HCT116 (cell line): ENCODE data around the gene COBLL1. TPM values are rescaled to one million over a fixed set of nuclear protein-coding genes. Genes with fewer than 3 reads are reported as not detected.

Experiments used
- ATAC-seq: fragments of 200-7000 bp; cut with Tn5 transposase; 2 replicates; pipeline ENCODE4 v1.9.1; 2020; ENCODE audit warnings: mild to moderate bottlenecking, moderate library complexity
- BruUV-seq: library from RNA; stranded (reverse); fragments of 400-500 nt; replicated peaks from 2 replicates; lab custom pipeline; 2021; lab: Mats Ljungman, UMichigan
- CTCF ChIA-PET: fragments of 300-600 bp; sonication (Branson Sonifier 250); formaldehyde crosslinking; loops from one replicate; lab custom pipeline; 2021; ENCODE audit warnings: antibody characterized with exemption; lab: Charles Lee
- POLR2A ChIA-PET: fragments of 300-600, 350-600 bp; sonication (Branson Sonifier 250); formaldehyde crosslinking; loops from one replicate; lab custom pipeline; 2021; ENCODE audit warnings: antibody characterized with exemption; lab: Charles Lee
- RAD21 ChIA-PET, 2 experiments: fragments of 300-600 bp; sonication (Branson Sonifier 250); formaldehyde crosslinking; loops; one replicate each; lab custom pipeline; 2023; ENCODE audit warnings: low total read pairs in 2 of 2; ENCODE audit not compliant: uncharacterized antibody in 2 of 2, unreplicated experiment in 2 of 2, low non-redundant PET in 1 of 2; lab: Charles Lee
- DNase-seq: peaks from one replicate; pipeline ENCODE4 v3.0.0-alpha.2; 2010; ENCODE audit warnings: low read depth, low spot score
- H2AFZ ChIP-seq: fragments of 200-600 bp; shearing (Covaris generic), sonication (generic); 2 replicates; pipeline ENCODE4 v1.6.1; 2017; ENCODE audit warnings: low read depth, mixed run types, mixed read lengths, antibody characterized with exemption, low read length; ENCODE audit not compliant: poor library complexity, severe bottlenecking
- H3K27ac ChIP-seq: 2 replicates; pipeline ENCODE4 v1.5.1; 2012; ENCODE audit warnings: low read depth, low read length
- H3K27me3 ChIP-seq: fragments of 200-600 bp; sonication (generic); 2 replicates; pipeline ENCODE4 v1.6.1; 2016; ENCODE audit warnings: mixed run types, low read length, mixed read lengths; ENCODE audit not compliant: insufficient read depth
- H3K36me3 ChIP-seq, 2 experiments: fragments of 200-500 bp in 1 of 2; fragments of 200-600 bp in 1 of 2; sonication (Bioruptor generic) in 1 of 2; sonication (generic) in 1 of 2; 2 replicates each; pipeline versions ENCODE4 v1.5.1 to v1.6.1; 2014 to 2016; ENCODE audit warnings: low read length in 2 of 2, inconsistent platforms in 1 of 2, mixed read lengths in 1 of 2, mixed run types in 1 of 2; ENCODE audit not compliant: insufficient read depth in 2 of 2, control insufficient read depth in 1 of 2
- H3K4me1 ChIP-seq, 2 experiments: fragments of 200-600 bp in 1 of 2; sonication (generic) in 1 of 2; 2 replicates each; pipeline versions ENCODE4 v1.5.1 to v1.6.1; 2012 to 2017; ENCODE audit warnings: low read length in 2 of 2, inconsistent platforms in 1 of 2, mild to moderate bottlenecking in 1 of 2, mixed read lengths in 1 of 2, mixed run types in 1 of 2, moderate library complexity in 1 of 2; ENCODE audit not compliant: insufficient read depth in 2 of 2, control insufficient read depth in 1 of 2
- H3K4me2 ChIP-seq: fragments of 200-600 bp; sonication (generic); 2 replicates; pipeline ENCODE4 v1.6.1; 2017; ENCODE audit warnings: mixed run types, low read length, mixed read lengths
- H3K4me3 ChIP-seq, 2 experiments: fragments of 200-600 bp in 1 of 2; sonication (generic) in 1 of 2; replicated peaks in 1 of 2; 2 replicates each; pipeline ENCODE4 v1.5.1; 2011 to 2016; ENCODE audit warnings: low read length in 2 of 2, control low read depth in 1 of 2, low read depth in 1 of 2, mild to moderate bottlenecking in 1 of 2, mixed read lengths in 1 of 2, mixed run types in 1 of 2
- H3K79me2 ChIP-seq: fragments of 200-600 bp; sonication (generic); 2 replicates; pipeline ENCODE4 v1.6.1; 2017; ENCODE audit warnings: mild to moderate bottlenecking, mixed run types, low read length, moderate library complexity, mixed read lengths; ENCODE audit not compliant: insufficient read depth
- H3K9ac ChIP-seq: fragments of 200-600 bp; sonication (generic); 2 replicates; pipeline ENCODE4 v1.6.1; 2016; ENCODE audit warnings: low read length, mixed read lengths
- H3K9me2 ChIP-seq: fragments of 200-600 bp; sonication (generic), shearing (Covaris generic); 2 replicates; pipeline ENCODE4 v1.6.1; 2017; ENCODE audit warnings: mixed run types, mild to moderate bottlenecking, moderate library complexity; ENCODE audit not compliant: insufficient read depth
- H3K9me3 ChIP-seq, 2 experiments: fragments of 200-500 bp in 1 of 2; fragments of 200-600 bp in 1 of 2; sonication (Bioruptor generic) in 1 of 2; sonication (generic) in 1 of 2; 2 replicates each; pipeline ENCODE4 v1.6.1; 2014 to 2017; ENCODE audit warnings: low read length in 2 of 2, mixed read lengths in 2 of 2, inconsistent platforms in 1 of 2, low read depth in 1 of 2, mild to moderate bottlenecking in 1 of 2, mixed run types in 1 of 2, moderate library complexity in 1 of 2; ENCODE audit not compliant: control insufficient read depth in 1 of 2, insufficient read depth in 1 of 2
- H4K20me1 ChIP-seq: fragments of 200-600 bp; sonication (generic), shearing (Covaris generic); 2 replicates; pipeline ENCODE4 v1.6.1; 2017; ENCODE audit warnings: mixed run types, mild to moderate bottlenecking, moderate library complexity; ENCODE audit not compliant: insufficient read depth
- POLR2A ChIP-seq: IDR thresholded peaks from 2 replicates; pipeline ENCODE4 v1.7.0; 2011; ENCODE audit warnings: borderline replicate concordance; ENCODE audit not compliant: insufficient read depth, insufficient read length; ENCODE audit errors: extremely low read depth
- POLR2AphosphoS5 ChIP-seq: IDR thresholded peaks from 2 replicates; pipeline ENCODE4 v1.6.1; 2011; ENCODE audit warnings: mild to moderate bottlenecking, low read depth, low read length, moderate library complexity
- RAD21 ChIP-seq: IDR thresholded peaks from 2 replicates; pipeline ENCODE4 v1.6.1; 2012; ENCODE audit warnings: low read depth, mild to moderate bottlenecking
- SIN3A ChIP-seq: IDR thresholded peaks from 2 replicates; pipeline ENCODE4 v1.6.1; 2012; ENCODE audit warnings: low read depth
- ZFX ChIP-seq: fragments of 450-650 bp; IDR thresholded peaks from 2 replicates; pipeline ENCODE4 v1.6.1; 2017
- intact Hi-C: fragments of 100-400 bp; cut with micrococcal nuclease; formaldehyde crosslinking; loops from 2 replicates; pipeline ENCODE4 v1.10.0; 2022
- total RNA-seq: library from RNA; stranded (reverse); gene quantifications from one replicate; pipeline ENCODE4 v1.2.1, GENCODE V29; 2021; ENCODE audit not compliant: unreplicated experiment

The COBLL1 gene
- total RNA-seq, 1 experiment from 2014 or later: 3.6 TPM

- RAD21 ChIA-PET: no interaction called here
- Histone ChIP-seq H3K36me3 (no peaks in the 10 kb centered on the region), H3K4me1 (no peaks in the 10 kb centered on the region), H2AFZ (no peak overlapping the region), H3K4me3 (no peak overlapping the region), H3K27ac (no peak overlapping the region), H3K9me3 (no peaks in the 10 kb centered on the region), H3K9ac (no peak overlapping the region), H3K27me3 (no peaks in the 10 kb centered on the region), H4K20me1 (no peaks in the 10 kb centered on the region), H3K79me2 (no peaks in the 10 kb centered on the region), H3K4me2 (no peak overlapping the region), H3K9me2 (no peaks in the 10 kb centered on the region)
- POLR2A ChIA-PET: no interaction called here
- CTCF ChIA-PET: no interaction called here
- intact Hi-C loops: no loop called here
- no peak for TF ChIP-seq ZFX
- TF ChIP-seq RAD21: no peak
- no peak for TF ChIP-seq POLR2A
- TF ChIP-seq POLR2AphosphoS5: no peak
- DNase-seq (no peak), ATAC-seq (no peak)
- BruUV-seq: no TSS peak
Observed at GRCh38 chr2:164882276-164882675, 40.7 kb upstream of the COBLL1 start.

- DNase-seq: no peak
- Histone ChIP-seq H3K9me3 (no peaks in the 10 kb centered on the region), H2AFZ (no peak overlapping the region), H3K4me1 (no peaks in the 10 kb centered on the region), H3K4me3 (no peak overlapping the region), H3K9ac (no peak overlapping the region), H4K20me1 (no peaks in the 10 kb centered on the region), H3K4me2 (no peak overlapping the region), H3K36me3 (no peaks in the 10 kb centered on the region), H3K27me3 (no peaks in the 10 kb centered on the region), H3K27ac (no peak overlapping the region), H3K9me2 (no peaks in the 10 kb centered on the region), H3K79me2 (no peaks in the 10 kb centered on the region)
- RAD21 ChIA-PET: no interaction called here
- TF ChIP-seq POLR2A (no peak), SIN3A (no peak), ZFX (no peak)
- POLR2A ChIA-PET: no interaction called here
- no peak for ATAC-seq
- intact Hi-C loops: no loop called here
- CTCF ChIA-PET: no interaction called here
- no TSS peak for BruUV-seq
Observed at GRCh38 chr2:164881524-164881923, 39.9 kb upstream of the COBLL1 start.
